NCI-H2171 treated with DMSO at 0.1 percent for 48 hours (cell line): ENCODE results near the gene TMEM18.

Experiments used
- DNase-seq: peaks from one replicate; lab custom pipeline; 2025; lab: John Stamatoyannopoulos, UW

TMEM18 gene

GRCh38 chr2:650343-651310 is 26.6 kb downstream of the TMEM18 start:
- no peak for DNase-seq

- DNase-seq = no peak
Measured at GRCh38 chr2:649426-650342, 27.5 kb downstream of the TMEM18 start.

- DNase-seq = no peak
Measured at GRCh38 chr2:648476-649424, 28.5 kb downstream of the TMEM18 start.

GRCh38 chr2:647691-648231 is 29.4 kb downstream of the TMEM18 start:
- no peak for DNase-seq

- no peak for DNase-seq
Measured at GRCh38 chr2:647003-647560, 30.1 kb downstream of the TMEM18 start.

- DNase-seq = no peak
Measured at GRCh38 chr2:644871-645270, 32.3 kb downstream of the TMEM18 start.

- DNase-seq = no peak
Measured at GRCh38 chr2:643761-644160, 33.4 kb downstream of the TMEM18 start.

- DNase-seq = no peak
Measured at GRCh38 chr2:643334-643733, 33.9 kb downstream of the TMEM18 start.

- DNase-seq = no peak
Measured at GRCh38 chr2:641872-642815, 35.1 kb downstream of the TMEM18 start.

GRCh38 chr2:641164-641871 is 35.9 kb downstream of the TMEM18 start:
- DNase-seq = no peak

- no peak for DNase-seq
Measured at GRCh38 chr2:639703-640102, 37.5 kb downstream of the TMEM18 start.

GRCh38 chr2:637804-638203 is 39.4 kb downstream of the TMEM18 start:
- no peak for DNase-seq

- no peak for DNase-seq
Measured at GRCh38 chr2:637406-637776, 39.8 kb downstream of the TMEM18 start.

GRCh38 chr2:636641-637405 is 40.4 kb downstream of the TMEM18 start:
- peak; percentile 67 for DNase-seq

- no peak for DNase-seq
Measured at GRCh38 chr2:635687-636621, 41.3 kb downstream of the TMEM18 start.

- DNase-seq = no peak
Measured at GRCh38 chr2:634636-635388, 42.4 kb downstream of the TMEM18 start.

- DNase-seq = no peak
Measured at GRCh38 chr2:634041-634440, 43.2 kb downstream of the TMEM18 start.
